ENCODE measurements around the gene STT3B.
"Not testable (repeated sequence)": the region's sequence is repeated elsewhere in the genome, so short reads cannot be mapped to it uniquely, and the experiment has no call there.

Gene STT3B

DNA sequence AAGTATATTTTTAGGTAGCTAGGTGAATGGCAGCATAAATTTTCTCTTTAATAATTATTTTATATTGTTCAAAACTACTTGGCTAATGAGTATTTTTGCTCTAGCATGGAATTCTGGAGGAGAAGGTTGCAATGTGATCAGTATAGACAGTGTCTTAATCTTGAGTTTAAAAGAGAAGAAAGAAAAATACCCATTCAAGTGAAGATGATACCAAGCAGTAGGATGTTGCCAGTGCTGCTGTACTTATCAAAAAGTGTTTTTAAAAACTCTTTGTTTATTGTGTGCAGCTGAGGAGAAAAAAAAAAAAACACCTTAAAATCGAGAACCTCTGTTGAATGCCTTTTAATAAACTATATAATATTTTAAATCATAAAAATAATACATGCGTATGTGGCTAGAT is 47.9 kb downstream of the STT3B start:
- H3K4me3 Mint-ChIP-seq: no peak overlapping the region
- H3K9me3 Mint-ChIP-seq: no peaks in the 10 kb centered on the region
- peaks cover 42% of the 10 kb centered on the region for H3K4me1 Mint-ChIP-seq
- no peak overlapping the region for H3K27ac Mint-ChIP-seq
- H3K36me3 Mint-ChIP-seq: peaks cover 62% of the 10 kb centered on the region
- ATAC-seq: no peak
- H3K27me3 Mint-ChIP-seq: no peaks in the 10 kb centered on the region

DNA sequence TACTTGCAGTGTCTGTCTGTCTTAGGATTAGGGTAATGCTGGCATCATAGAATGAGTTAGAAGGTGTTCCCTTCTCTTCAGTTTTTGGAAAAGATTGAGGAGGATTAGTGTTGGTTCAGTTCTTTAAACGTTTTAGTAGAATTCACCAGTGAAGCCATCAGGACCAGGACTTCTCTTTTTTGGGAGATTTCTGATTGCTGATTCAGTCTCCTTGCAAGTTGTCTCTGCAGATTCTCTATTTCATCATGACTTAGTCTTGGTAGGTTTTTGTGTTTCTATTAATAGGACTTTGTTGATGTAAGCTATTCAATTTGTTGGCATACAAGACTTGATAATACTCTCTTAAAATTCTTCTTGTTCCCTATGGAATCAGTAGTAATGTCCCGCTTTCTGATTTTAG is 48.9 kb downstream of the STT3B start:
- ATAC-seq: no peak
- no peak overlapping the region for H3K27ac Mint-ChIP-seq
- H3K27me3 Mint-ChIP-seq: no peaks in the 10 kb centered on the region
- no peaks in the 10 kb centered on the region for H3K9me3 Mint-ChIP-seq
- H3K36me3 Mint-ChIP-seq: peaks cover 72% of the 10 kb centered on the region
- H3K4me3 Mint-ChIP-seq: no peak overlapping the region
- peaks cover 46% of the 10 kb centered on the region for H3K4me1 Mint-ChIP-seq

DNA sequence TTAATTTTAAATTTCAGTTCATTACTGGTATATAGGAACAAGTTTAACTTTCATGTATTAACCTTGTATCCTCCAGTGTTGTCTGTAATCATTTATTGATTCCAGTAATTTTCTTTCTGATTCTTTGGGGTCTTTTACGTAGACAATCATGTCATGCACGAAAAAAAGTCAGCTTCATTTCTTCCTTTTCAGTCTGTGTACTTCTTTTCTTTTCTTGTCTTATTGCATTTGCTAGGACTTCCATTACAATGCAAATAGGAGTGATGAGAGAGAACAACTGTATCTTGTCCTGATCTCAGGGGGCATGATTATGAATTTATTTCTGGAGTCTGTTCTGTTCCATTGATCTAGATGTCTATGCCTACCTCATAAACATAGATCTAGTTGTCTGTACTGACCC is 56.5 kb downstream of the STT3B start:
- peaks cover 91% of the 10 kb centered on the region for H3K36me3 Mint-ChIP-seq
- H3K4me3 Mint-ChIP-seq: no peak overlapping the region
- ATAC-seq: no peak
- H3K4me1 Mint-ChIP-seq: peaks cover 13% of the 10 kb centered on the region
- no peak overlapping the region for H3K27ac Mint-ChIP-seq
- H3K9me3 Mint-ChIP-seq: peaks cover 19% of the 10 kb centered on the region
- no peaks in the 10 kb centered on the region for H3K27me3 Mint-ChIP-seq

DNA sequence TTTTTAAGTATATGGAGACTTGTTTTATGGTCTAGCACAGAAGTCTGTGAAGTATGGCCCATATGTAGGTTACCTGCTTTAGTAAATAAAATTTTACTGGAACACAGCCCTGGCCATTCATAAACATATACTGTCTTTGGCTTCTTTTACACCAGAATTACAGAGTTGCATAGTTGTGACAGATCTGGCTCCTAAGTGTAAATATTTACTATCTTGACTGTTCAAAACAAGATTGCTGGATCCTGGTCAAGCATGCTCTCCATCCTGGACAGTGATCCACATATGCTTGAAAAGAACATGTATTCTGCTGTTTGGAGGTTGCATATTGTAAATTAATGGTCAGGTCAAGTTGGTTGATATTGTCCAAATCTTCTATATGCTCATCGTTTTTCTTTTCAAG is 57.9 kb downstream of the STT3B start:
- no peak for ATAC-seq
- Mint-ChIP-seq H3K27me3 (no peaks in the 10 kb centered on the region), H3K4me3 (no peak overlapping the region), H3K36me3 (peaks cover 98% of the 10 kb centered on the region), H3K27ac (no peak overlapping the region), H3K4me1 (peaks cover 24% of the 10 kb centered on the region), H3K9me3 (peaks cover 19% of the 10 kb centered on the region)

DNA sequence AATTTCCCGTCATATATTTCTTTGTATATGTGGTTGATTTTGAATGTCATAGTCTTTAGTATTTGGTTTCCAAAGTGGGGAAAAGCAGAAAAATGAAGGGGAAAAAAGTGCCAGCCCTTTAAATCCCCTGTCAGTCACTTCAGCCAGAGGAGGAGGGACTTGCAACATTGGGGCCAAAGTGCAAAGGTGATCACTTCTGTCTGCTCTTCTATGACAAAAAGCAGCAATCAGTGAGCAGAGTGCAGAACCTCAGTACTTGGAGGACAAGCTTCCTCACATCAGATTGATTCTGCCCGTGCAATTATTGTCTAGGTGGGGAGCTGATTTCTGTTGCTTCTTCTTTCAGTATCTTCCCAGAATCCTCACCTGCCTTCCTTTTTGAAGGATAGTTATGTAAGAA is 60.0 kb downstream of the STT3B start:
- Mint-ChIP-seq H3K36me3 (peaks cover 87% of the 10 kb centered on the region), H3K9me3 (peaks cover 19% of the 10 kb centered on the region), H3K4me3 (no peak overlapping the region), H3K27me3 (no peaks in the 10 kb centered on the region), H3K4me1 (peaks cover 26% of the 10 kb centered on the region), H3K27ac (no peak overlapping the region)
- ATAC-seq: no peak

DNA sequence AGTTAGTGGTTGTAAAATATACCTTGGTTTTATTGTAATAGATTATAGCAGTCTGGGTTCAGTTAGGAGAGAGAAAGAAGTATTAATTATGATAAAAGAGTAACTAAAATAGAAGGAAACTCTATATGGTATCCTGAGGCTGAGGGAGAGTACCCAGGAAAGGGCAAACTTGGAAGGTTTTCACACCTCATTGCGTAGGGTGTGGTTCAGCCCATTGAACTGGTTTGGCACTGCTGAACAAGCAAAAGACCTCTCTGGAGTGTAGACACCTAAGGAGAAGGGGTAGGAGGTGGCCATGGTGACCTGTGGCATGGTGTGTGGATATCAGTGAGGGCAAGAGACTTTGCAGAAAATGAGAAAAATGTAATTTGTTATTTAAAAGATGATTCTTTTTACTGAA is 63.5 kb downstream of the STT3B start:
- Mint-ChIP-seq H3K27me3 (no peaks in the 10 kb centered on the region), H3K4me1 (peaks cover 26% of the 10 kb centered on the region), H3K9me3 (peaks cover 7% of the 10 kb centered on the region), H3K27ac (no peak overlapping the region), H3K4me3 (no peak overlapping the region), H3K36me3 (peaks cover 63% of the 10 kb centered on the region)
- ATAC-seq: no peak

DNA sequence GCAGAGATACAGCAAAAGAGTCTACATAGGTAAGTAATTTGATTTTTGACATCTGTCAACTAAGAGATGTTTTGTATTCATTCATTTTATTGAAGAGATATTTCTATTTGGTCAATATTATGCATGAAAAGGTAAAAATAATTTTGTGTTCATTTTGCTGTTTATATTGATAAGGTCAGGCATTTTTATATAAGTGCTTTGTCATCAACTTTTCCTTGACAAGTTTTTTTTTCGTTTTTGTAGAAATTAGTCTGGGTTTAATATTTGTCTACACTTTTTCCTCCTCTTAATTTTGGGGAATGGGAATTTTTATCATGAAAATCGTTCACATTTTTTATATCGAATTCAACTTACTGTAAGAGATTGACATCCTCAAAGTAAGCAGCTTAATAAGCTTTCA is 67.7 kb downstream of the STT3B start:
- H3K4me1 Mint-ChIP-seq: peaks cover 10% of the 10 kb centered on the region
- H3K27me3 Mint-ChIP-seq: no peaks in the 10 kb centered on the region
- no peak for ATAC-seq
- H3K4me3 Mint-ChIP-seq: no peak overlapping the region
- H3K9me3 Mint-ChIP-seq: peaks cover 10% of the 10 kb centered on the region
- H3K36me3 Mint-ChIP-seq: peaks cover 59% of the 10 kb centered on the region
- no peak overlapping the region for H3K27ac Mint-ChIP-seq

DNA sequence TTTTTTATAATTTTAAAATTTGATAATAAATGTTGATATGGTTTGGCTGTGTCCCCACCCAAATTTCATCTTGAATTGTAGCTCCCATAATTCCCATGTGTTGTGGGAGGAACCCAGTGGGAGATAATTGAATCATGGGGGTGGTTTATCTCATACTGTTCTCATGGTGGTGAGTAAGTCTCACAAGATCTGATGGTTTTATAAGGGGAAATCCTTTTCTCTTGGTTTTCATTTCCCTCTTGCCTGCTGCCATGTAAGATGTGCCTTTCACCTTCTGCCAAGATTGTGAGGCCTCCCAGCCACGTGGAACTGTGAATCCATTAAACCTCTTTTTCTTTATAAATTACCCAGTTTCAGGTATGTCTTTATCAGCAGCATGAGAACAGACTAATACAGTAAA is 72.6 kb downstream of the STT3B start:
- Mint-ChIP-seq H3K36me3 (peaks cover 77% of the 10 kb centered on the region), H3K4me1 (peaks cover 10% of the 10 kb centered on the region), H3K9me3 (peaks cover 21% of the 10 kb centered on the region)
- H3K27me3 Mint-ChIP-seq, H3K27ac Mint-ChIP-seq, H3K4me3 Mint-ChIP-seq, ATAC-seq: not testable (repeated sequence)

DNA sequence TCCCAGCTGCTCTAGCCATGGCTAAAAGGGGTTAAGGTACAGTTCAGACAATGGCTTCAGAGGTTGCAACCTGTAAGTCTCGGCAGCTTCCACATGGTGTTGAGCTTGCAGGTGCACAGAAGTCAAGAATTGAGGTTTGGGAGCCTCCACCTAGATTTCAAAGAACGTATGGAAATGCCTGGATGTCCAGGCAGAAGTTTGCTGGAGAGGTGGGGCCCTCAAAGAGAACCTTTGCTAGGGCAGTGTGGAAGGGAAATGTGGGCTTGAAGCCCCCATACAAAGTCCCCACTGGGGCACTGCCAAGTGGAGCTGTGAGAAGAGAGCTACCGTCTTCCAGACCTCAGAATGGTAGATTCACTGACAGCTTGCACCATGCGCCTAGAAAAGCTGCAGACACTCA is 73.7 kb downstream of the STT3B start:
- Mint-ChIP-seq H3K9me3 (peaks cover 19% of the 10 kb centered on the region), H3K4me3 (no peak overlapping the region), H3K27me3 (no peaks in the 10 kb centered on the region), H3K36me3 (peaks cover 68% of the 10 kb centered on the region), H3K27ac (no peak overlapping the region), H3K4me1 (peaks cover 17% of the 10 kb centered on the region)
- no peak for ATAC-seq

DNA sequence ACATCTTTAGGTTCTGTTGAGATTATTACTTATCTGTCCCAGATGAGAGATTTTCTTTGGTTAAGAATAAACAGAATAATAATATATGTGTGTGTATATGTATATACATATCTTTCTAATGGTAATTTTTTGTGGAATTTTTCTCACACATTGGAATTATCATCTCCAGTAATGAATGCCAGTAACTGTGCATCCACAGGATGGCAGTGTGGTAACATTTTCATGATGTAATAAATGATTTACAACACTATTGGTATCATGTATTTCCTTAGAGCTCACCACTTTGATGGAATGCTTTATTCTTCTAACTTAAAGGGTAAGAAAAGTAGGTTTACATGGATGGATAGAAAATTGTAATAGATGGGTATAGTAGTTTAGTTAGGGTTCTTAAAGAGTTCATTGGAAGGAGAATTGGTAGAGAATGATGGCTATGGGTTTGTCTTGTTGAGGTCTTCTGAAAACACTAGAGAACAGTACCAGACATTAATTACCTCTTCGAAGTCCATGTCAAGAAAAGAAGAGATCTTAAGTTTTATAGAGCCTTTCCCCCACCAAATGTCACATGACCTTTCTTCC is 78.1 kb downstream of the STT3B start:
- no peak for ATAC-seq
- no peak overlapping the region for H3K4me3 Mint-ChIP-seq
- peaks cover 27% of the 10 kb centered on the region for H3K4me1 Mint-ChIP-seq

DNA sequence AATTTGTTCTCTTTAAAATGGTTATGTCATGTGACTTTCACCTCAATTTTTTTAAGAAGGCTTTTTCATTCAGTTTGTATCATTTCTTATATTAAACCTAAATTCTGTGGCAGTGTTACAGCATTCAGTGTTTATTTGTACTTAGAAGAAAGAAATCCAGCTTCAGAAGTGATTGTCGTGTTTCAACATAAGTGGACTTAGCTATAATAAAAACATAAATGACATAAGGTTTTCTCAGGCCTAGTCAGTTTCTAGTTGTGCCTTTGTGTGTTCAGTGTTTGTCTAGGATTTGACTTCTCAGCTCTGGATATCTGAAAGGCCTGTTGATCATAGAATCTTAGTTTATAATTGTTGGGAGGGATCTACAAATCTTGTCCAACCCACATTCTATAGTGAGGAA is 80.5 kb downstream of the STT3B start:
- peaks cover 24% of the 10 kb centered on the region for H3K4me1 Mint-ChIP-seq
- H3K27me3 Mint-ChIP-seq: no peaks in the 10 kb centered on the region
- no peak for ATAC-seq
- H3K9me3 Mint-ChIP-seq: no peaks in the 10 kb centered on the region
- no peak overlapping the region for H3K27ac Mint-ChIP-seq
- H3K4me3 Mint-ChIP-seq: no peak overlapping the region
- H3K36me3 Mint-ChIP-seq: peaks cover 19% of the 10 kb centered on the region

More for the DNA sequence above, 78.1 kb downstream of the STT3B start:
- Mint-ChIP-seq H3K27ac (no peak overlapping the region), H3K9me3 (peaks cover 8% of the 10 kb centered on the region), H3K27me3 (no peaks in the 10 kb centered on the region), H3K36me3 (peaks cover 34% of the 10 kb centered on the region)

DNA sequence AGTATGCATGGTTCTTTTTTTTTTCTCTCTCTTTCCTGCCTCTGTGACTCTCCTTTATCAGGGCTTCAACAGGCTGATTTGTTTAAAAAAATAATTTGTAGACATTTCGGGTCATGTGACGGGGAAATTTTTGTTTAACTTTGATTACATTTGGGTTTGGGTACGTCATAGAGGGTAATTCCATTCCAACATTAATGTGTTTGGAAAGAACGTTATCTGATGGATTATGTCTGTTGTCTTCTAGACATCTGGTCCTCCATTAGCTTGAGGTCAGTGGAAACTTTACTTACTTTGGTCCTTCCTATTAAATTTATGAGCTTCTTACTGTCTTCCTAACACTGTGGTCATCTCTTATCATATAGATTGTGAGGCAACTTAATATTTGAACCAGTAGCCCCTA is 80.9 kb downstream of the STT3B start:
- no peak overlapping the region for H3K27ac Mint-ChIP-seq
- peaks cover 19% of the 10 kb centered on the region for H3K4me1 Mint-ChIP-seq

DNA sequence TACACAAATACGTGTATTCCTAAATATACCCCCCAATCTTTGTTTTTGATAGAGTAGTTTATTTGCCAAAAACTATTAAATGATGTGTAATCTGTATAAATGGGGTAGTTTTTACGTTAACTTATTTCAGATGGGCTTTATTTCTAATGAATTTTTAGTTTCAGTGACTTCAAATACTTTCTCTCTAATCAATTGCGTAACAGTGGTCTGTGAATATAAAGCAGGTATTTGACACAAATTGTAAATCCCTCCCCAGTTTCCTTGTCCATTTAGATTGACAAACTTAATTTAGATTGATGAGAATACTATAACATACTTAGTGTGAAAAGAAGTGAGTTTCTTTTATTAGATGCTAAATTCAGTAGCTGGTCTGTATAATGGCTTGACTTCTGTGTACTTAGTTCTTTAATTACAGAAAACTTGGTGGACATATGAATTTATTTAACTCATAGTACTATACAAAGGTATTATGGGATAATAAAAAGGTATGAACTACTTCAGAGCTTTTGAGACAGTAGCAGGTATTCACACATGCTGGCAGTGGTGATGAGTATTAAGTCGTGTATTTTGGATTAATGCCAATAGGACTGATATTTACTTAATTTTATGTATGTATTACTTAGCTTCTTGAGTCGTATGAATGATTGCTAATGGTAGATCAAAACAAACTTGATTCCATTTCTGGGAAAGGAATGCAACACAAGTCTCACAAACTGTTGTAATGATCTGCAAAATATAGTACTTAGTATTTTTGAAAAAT is 81.6 kb downstream of the STT3B start:
- H3K9me3 Mint-ChIP-seq: no peaks in the 10 kb centered on the region
- H3K36me3 Mint-ChIP-seq: peaks cover 19% of the 10 kb centered on the region
- no peaks in the 10 kb centered on the region for H3K27me3 Mint-ChIP-seq
- H3K4me3 Mint-ChIP-seq: no peak overlapping the region
- ATAC-seq: no peak
- H3K4me1 Mint-ChIP-seq: peaks cover 17% of the 10 kb centered on the region
- no peak overlapping the region for H3K27ac Mint-ChIP-seq

More for the DNA sequence above, 80.9 kb downstream of the STT3B start:
- Mint-ChIP-seq H3K36me3 (peaks cover 14% of the 10 kb centered on the region), H3K9me3 (no peaks in the 10 kb centered on the region), H3K27me3 (no peaks in the 10 kb centered on the region), H3K4me3 (no peak overlapping the region)
- no peak for ATAC-seq

DNA sequence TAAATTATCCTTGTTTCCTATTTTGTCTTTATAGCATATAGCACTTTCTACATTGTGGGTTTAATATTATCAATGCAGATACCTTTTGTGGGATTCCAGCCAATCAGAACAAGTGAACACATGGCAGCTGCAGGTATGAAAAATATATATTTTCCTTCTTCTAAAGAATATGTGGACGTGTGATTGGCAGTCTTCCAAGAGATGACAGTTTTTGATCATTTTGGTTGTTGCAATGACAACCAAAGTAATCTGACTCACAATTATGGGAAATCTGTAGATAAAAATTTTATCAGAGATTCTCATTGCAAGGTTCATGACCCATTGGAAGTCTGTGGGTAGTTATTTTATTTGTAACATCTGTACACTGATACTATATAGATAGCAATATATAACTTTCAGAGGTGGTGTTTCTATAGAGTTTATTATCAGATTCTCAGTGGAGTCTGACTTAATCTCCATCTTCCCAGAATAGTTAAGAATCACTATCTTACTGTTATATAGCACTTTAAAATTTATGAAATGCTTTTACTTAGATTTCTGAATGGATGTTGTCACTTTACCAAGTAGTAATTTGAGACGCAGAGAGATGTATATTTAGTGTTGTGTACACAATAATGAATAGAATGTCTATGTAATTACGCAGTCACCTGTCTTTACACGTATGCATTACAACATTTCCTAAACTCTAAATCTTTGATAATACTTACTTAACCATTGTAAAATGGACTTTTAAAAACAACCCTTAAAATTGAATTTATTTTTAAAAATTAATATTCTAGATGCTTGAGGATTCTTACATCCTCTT is 82.5 kb downstream of the STT3B start:
- Mint-ChIP-seq H3K4me3 (no peak overlapping the region), H3K9me3 (no peaks in the 10 kb centered on the region), H3K36me3 (peaks cover 23% of the 10 kb centered on the region), H3K27ac (no peak overlapping the region), H3K4me1 (peaks cover 17% of the 10 kb centered on the region), H3K27me3 (no peaks in the 10 kb centered on the region)
- no peak for ATAC-seq

DNA sequence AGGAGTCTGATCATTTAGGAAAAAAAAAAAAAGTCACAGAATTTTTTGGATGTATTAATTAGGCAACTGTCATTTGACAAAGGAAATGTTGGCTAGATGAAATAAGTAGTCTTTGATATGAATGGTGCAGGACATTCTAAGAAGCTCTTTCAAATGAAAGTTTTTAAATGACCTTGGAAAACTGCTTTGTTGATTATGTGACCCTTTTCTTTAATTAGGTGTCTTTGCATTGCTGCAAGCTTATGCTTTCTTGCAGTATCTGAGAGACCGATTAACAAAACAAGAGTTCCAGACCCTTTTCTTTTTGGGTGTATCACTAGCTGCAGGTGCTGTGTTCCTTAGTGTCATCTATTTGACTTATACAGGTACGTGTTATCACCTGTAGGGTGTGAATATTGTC is 84.0 kb downstream of the STT3B start:
- Mint-ChIP-seq H3K9me3 (no peaks in the 10 kb centered on the region), H3K36me3 (peaks cover 34% of the 10 kb centered on the region), H3K27me3 (no peaks in the 10 kb centered on the region), H3K4me1 (peaks cover 20% of the 10 kb centered on the region), H3K4me3 (no peak overlapping the region), H3K27ac (no peak overlapping the region)
- no peak for ATAC-seq

DNA sequence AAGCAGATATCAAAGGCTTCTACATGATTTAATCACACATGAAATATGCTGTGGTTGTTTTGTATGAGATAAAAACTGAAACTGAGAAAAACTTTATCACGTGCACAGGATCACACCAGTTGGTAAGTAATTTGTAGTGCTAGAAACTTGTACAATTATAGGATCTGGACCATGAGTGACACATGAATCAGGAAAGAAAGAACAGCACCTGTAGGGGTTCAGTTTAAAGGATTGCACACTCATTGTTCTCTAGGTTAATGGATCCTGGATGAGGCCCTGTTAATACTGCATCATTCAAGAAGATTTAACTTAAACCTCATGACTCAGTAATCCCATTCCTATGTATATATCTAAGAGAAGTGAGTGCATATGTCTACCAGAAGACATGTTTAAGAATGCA is 87.9 kb downstream of the STT3B start:
- Mint-ChIP-seq H3K9me3 (no peaks in the 10 kb centered on the region), H3K36me3 (peaks cover 46% of the 10 kb centered on the region), H3K4me1 (peaks cover 35% of the 10 kb centered on the region), H3K4me3 (no peak overlapping the region), H3K27me3 (no peaks in the 10 kb centered on the region), H3K27ac (no peak overlapping the region)
- ATAC-seq: no peak

Measured in stimulated activated memory B cell treated with anti-CD40 and anti-IgM and Interleukin-4, amounts not matched to agents 10 μg/mL and 1 μg/mL and 100 μg/mL, for 72 hours (primary cell).